Measurements from ENCODE around the gene MYH9. TPM values are rescaled to one million over a fixed set of nuclear protein-coding genes. Genes with fewer than 3 reads are reported as not detected.

The MYH9 gene
- total RNA-seq, 1 donor = 340 TPM

DNA sequence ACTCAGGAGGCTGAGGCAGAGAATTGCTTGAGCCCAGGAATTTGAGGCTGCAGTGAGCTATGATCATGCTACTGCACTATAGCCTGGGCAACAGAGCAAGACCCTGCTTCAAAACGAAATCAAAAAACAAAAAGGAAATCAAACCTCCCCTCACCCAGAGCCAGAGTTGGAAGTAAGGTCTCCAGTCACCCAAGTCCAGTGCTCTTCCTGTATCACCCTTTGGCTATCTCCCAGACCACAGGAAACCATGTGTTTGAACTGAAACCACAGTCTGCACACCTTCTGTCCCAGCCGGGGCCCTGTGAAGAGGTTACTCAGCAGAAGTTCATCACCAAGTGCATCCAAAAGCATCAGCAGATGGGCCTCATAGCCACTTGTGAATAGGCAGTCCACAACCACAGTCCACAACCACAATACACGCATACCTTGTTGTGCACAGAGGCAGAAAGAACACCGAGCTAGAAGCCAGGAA lies 4.6 kb downstream of the MYH9 start:
- H3K9me3 ChIP-seq (ENCODE audit: low read depth, low read length) = no peaks in the 10 kb centered on the region
- no peak overlapping the region for H3K4me3 ChIP-seq (ENCODE audit: low read length)
- no peaks in the 10 kb centered on the region for H3K27me3 ChIP-seq (ENCODE audit: insufficient read depth, low read length)
- H3K4me1 ChIP-seq (ENCODE audit: insufficient read depth, low read length) = peaks cover 79% of the 10 kb centered on the region

GRCh38 chr22:36381513-36382128 lies 6.1 kb downstream of the MYH9 start:
- Histone ChIP-seq H3K27me3 (ENCODE audit: insufficient read depth, low read length) (no peaks in the 10 kb centered on the region), H3K9me3 (ENCODE audit: low read depth, low read length) (no peaks in the 10 kb centered on the region), H3K4me1 (ENCODE audit: insufficient read depth, low read length) (peaks cover 94% of the 10 kb centered on the region), H3K4me3 (ENCODE audit: low read length) (no peak overlapping the region)

DNA sequence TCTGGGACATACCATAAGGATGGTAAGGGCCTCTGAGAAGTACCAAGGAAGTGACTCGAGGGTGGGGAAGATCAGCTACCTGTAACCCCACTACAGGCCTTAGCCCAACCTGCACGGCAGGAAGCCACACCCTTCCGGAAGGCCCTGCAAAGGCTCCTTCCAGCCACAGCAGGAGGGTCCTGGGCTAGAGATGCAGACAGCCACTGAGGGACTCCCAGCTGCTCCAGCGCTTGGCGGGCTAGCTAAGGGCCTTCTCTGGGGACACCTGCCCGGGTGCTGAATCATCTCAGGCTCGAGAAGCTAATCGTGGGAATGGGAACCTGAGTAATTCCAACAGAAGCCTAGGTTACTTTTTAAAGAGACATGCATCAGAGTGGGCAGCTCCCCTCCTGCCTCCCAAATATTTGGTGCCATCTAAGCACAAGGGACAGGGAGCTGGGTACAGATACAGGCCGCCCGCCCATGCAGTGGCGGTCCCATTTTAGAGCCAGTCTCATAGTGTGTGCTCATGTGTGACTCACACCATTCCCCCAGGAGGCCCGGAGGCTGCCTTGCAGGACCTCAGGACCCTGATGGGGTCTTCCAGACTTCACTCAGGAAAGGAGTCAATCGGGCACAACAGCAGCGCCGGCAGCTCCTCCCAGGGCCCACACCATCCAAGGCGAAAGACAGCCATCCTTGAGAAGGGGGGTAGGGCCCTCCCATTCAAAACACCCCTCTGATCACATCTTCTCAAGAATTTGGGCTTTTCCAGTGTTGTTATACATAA lies 8.0 kb downstream of the MYH9 start:
- no peaks in the 10 kb centered on the region for H3K27me3 ChIP-seq (ENCODE audit: insufficient read depth, low read length)
- no peak overlapping the region for H3K4me3 ChIP-seq (ENCODE audit: low read length)
- H3K9me3 ChIP-seq (ENCODE audit: low read depth, low read length) = no peaks in the 10 kb centered on the region
- peaks cover 98% of the 10 kb centered on the region for H3K4me1 ChIP-seq (ENCODE audit: insufficient read depth, low read length)

GRCh38 chr22:36378869-36379217 lies 8.9 kb downstream of the MYH9 start:
- no peak overlapping the region for H3K4me3 ChIP-seq (ENCODE audit: low read length)
- no peaks in the 10 kb centered on the region for H3K9me3 ChIP-seq (ENCODE audit: low read depth, low read length)
- peaks cover 99% of the 10 kb centered on the region for H3K4me1 ChIP-seq (ENCODE audit: insufficient read depth, low read length)
- no peaks in the 10 kb centered on the region for H3K27me3 ChIP-seq (ENCODE audit: insufficient read depth, low read length)

- H3K4me1 ChIP-seq (ENCODE audit: insufficient read depth, low read length) = peaks cover 99% of the 10 kb centered on the region
- no peaks in the 10 kb centered on the region for H3K27me3 ChIP-seq (ENCODE audit: insufficient read depth, low read length)
- no peaks in the 10 kb centered on the region for H3K9me3 ChIP-seq (ENCODE audit: low read depth, low read length)
- H3K4me3 ChIP-seq (ENCODE audit: low read length) = no peak overlapping the region
These were observed 9.5 kb downstream of the MYH9 start for GRCh38 chr22:36378080-36378868.

GRCh38 chr22:36377022-36377631 lies 10.6 kb downstream of the MYH9 start:
- no peaks in the 10 kb centered on the region for H3K9me3 ChIP-seq (ENCODE audit: low read depth, low read length)
- peaks cover 100% of the 10 kb centered on the region for H3K4me1 ChIP-seq (ENCODE audit: insufficient read depth, low read length)
- no peaks in the 10 kb centered on the region for H3K27me3 ChIP-seq (ENCODE audit: insufficient read depth, low read length)
- H3K4me3 ChIP-seq (ENCODE audit: low read length) = no peak overlapping the region

DNA sequence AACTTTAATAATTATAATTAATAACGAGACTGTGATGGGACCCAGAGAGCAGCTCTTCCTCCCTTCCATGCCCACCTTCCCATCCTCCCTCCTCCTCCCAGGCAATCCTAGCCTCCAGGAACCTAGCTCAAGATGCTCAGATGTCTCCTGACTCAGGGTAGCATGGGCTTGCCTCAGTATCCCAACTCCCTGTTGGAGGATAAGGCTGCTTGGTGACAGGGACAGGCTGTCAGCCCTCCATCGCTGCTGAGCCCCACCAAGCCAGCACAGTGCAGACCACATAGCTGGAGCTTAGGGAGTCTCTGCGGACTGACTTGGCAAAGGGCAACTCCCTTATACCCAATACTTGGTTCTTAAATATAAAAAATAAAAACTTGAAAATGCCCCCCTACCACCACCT lies 11.5 kb downstream of the MYH9 start:
- Histone ChIP-seq H3K27me3 (ENCODE audit: insufficient read depth, low read length) (no peaks in the 10 kb centered on the region), H3K4me3 (ENCODE audit: low read length) (no peak overlapping the region), H3K9me3 (ENCODE audit: low read depth, low read length) (no peaks in the 10 kb centered on the region), H3K4me1 (ENCODE audit: insufficient read depth, low read length) (peaks cover 100% of the 10 kb centered on the region)

DNA sequence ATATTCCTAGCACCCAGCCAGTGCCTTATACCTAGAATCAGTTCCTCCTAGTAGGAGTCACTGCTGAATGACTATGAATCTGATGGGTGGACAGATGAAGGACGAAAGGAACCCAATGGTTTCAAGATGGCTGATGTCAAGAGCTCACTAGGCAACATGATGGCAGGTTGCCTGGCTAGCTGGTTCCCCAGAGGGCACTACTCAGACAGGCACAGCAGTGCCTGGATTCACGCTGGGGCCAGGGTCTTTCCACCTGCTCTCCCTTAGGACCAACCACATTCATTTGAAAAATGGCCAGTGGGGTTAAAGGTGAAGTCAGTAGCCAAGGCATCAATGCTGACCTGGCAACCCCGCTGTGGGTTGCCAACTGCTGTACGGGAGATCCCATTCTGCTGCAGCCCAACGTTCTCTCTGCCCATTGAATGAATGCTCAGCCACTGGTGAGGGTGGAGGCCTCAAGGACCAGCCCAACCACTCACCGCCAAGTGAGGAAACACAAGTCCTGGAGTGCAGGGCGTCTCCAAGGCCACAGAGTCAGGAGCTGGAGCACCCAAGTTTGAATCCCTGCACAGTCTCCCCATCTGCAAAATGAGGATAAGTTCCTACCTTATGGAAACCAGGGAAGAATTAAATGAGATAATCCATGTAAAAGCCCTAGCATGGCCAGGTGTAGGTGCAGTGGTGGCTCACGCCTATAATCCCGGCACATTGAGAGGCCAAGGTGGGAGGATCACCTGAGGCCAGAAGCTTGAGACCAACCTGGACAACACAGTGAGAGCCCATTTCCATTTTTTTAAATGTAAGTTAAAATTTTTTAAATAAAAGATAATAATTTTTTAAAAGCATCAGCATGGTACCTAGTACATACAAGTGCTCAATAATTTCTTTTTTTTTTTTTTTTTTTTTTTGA lies 12.4 kb downstream of the MYH9 start:
- no peaks in the 10 kb centered on the region for H3K27me3 ChIP-seq (ENCODE audit: insufficient read depth, low read length)
- no peaks in the 10 kb centered on the region for H3K9me3 ChIP-seq (ENCODE audit: low read depth, low read length)
- H3K4me3 ChIP-seq (ENCODE audit: low read length) = no peak overlapping the region
- peaks cover 100% of the 10 kb centered on the region for H3K4me1 ChIP-seq (ENCODE audit: insufficient read depth, low read length)

DNA sequence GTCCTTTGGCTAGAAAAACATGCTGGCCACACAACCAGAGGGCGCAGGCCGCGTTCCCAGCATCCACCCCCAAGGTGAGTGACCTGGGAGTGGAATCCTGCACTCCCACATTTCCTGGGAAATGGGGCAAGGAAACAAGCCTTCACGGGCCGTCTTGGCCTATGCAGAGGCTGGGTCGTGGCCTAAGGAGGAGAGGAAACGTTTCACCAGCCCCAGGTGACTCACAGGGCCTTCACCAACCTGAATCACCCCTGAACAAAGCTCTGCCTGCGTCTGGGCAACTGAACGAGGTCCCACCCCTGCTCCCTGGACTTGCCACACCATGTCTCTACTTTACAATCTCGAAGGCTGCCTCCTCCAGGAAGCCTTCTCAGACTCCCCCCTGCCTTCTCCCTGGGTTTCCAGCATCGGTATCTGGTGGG lies 13.2 kb downstream of the MYH9 start:
- Histone ChIP-seq H3K9me3 (ENCODE audit: low read depth, low read length) (no peaks in the 10 kb centered on the region), H3K27me3 (ENCODE audit: insufficient read depth, low read length) (no peaks in the 10 kb centered on the region), H3K4me1 (ENCODE audit: insufficient read depth, low read length) (peaks cover 100% of the 10 kb centered on the region), H3K4me3 (ENCODE audit: low read length) (no peak overlapping the region)

DNA sequence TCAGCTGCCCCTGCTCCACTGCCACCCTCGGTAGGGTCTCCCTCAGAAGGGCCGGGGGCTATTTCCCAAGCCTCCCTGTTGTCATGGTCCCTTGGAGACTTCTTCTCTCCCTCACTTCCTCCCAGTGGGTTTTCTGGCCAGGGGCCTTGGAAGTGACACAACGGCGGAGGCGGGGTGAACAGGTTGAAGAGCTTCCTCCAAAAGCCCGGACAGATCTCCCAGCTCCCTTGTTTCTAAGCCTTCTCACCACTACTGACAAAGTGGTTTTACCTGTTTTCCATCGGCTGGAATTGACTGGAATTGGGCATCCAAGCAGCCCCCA lies 14.5 kb downstream of the MYH9 start:
- no peaks in the 10 kb centered on the region for H3K27me3 ChIP-seq (ENCODE audit: insufficient read depth, low read length)
- peaks cover 100% of the 10 kb centered on the region for H3K4me1 ChIP-seq (ENCODE audit: insufficient read depth, low read length)
- no peaks in the 10 kb centered on the region for H3K9me3 ChIP-seq (ENCODE audit: low read depth, low read length)
- H3K4me3 ChIP-seq (ENCODE audit: low read length) = peak overlapping the region; percentile 8

DNA sequence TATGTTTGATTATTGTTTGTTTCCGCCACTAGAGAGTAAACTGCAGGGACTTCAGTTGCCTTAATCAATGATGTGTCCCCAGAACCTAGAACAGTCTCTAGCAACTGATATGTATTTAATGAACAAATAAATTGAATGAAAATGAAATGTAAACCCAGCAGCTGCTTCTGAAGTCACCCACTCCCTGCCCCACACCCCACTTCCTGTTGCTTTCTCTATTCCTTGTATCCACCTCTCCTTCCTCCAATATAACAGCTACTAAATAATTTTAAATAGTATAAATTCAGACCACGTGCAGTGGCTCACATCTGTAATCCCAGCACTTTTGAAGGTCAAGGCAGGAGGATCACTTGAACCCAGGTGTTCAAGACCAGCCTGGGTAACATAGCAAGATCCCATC lies 15.8 kb downstream of the MYH9 start:
- Histone ChIP-seq H3K4me1 (ENCODE audit: insufficient read depth, low read length) (peaks cover 100% of the 10 kb centered on the region), H3K9me3 (ENCODE audit: low read depth, low read length) (no peaks in the 10 kb centered on the region), H3K27me3 (ENCODE audit: insufficient read depth, low read length) (no peaks in the 10 kb centered on the region), H3K4me3 (ENCODE audit: low read length) (no peak overlapping the region)

- no peak overlapping the region for H3K4me3 ChIP-seq (ENCODE audit: low read length)
These were observed 17.6 kb downstream of the MYH9 start for GRCh38 chr22:36369922-36370791.

DNA sequence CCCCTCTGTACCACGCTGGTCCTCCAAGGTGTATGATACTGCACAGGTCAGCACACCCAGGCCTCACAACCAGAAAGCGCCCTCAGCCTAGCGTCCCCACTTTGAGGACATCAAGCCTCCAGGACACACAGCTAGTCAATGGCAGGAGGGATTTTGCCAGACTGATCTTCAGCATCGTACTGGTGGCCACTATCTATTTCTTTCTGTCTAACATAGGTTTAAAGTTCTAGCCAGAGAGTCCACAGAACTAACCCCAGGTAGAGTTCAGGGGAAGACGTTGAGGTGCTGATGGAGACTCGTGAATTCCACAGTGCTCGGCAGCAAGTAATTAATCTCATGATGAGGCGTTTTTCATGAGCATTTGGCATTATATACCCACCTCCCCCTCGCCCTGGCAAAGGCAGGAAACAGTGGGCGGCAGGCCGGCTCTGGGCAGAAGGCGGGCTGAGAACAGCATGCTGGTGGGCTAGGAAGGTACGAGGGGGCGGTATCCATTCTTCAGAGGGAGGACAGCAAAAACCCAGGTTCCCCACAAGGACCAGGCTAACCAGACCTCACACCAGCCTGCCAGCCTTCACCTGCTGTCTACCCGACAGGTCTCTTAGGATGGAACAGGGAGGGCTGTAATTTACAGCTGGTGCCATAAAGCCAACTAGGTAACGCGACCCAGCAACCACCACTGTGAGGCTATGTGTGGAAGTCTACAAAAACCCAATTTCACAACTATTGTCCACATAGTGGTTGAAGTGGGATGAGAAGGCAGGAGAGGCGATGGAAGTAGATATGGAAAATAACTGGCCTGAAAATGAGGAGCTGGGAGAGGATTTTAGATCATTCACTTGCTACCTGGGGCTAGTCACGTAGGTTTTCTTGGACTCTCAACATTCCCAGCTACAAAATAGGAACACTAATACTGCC lies 18.5 kb downstream of the MYH9 start:
- Histone ChIP-seq H3K4me1 (ENCODE audit: insufficient read depth, low read length) (peaks cover 100% of the 10 kb centered on the region), H3K27me3 (ENCODE audit: insufficient read depth, low read length) (no peaks in the 10 kb centered on the region), H3K4me3 (ENCODE audit: low read length) (no peak overlapping the region), H3K9me3 (ENCODE audit: low read depth, low read length) (no peaks in the 10 kb centered on the region)

More at GRCh38 chr22:36369922-36370791, 17.6 kb downstream of the MYH9 start:
- no peaks in the 10 kb centered on the region for H3K9me3 ChIP-seq (ENCODE audit: low read depth, low read length)
- H3K27me3 ChIP-seq (ENCODE audit: insufficient read depth, low read length) = no peaks in the 10 kb centered on the region
- peaks cover 100% of the 10 kb centered on the region for H3K4me1 ChIP-seq (ENCODE audit: insufficient read depth, low read length)

Data from mononuclear cell (primary cell).